WTC11 (cell line): ENCODE data around the gene WNT5B. TPM values are rescaled to one million over a fixed set of nuclear protein-coding genes. Genes with fewer than 3 reads are reported as not detected.

Experiments
- EMX1 ChIP-seq: fragments of 250-450 bp; sonication (Bioruptor Pico); IDR thresholded peaks from 2 replicates; pipeline ENCODE4 v1.8.0; 2021; ENCODE audit warnings: mild to moderate bottlenecking
- FOXK1 ChIP-seq: sonication (generic); formaldehyde crosslinking; IDR thresholded peaks from 2 replicates; pipeline ENCODE4 v1.8.0; 2022; ENCODE audit warnings: mild to moderate bottlenecking, moderate library complexity, missing genetic modification reagents
- FOXP4 ChIP-seq: sonication (generic); formaldehyde crosslinking; IDR thresholded peaks from 2 replicates; pipeline ENCODE4 v1.8.0; 2022; ENCODE audit warnings: mild to moderate bottlenecking, missing genetic modification reagents
- JAZF1 ChIP-seq: fragments of 250-450 bp; sonication (Bioruptor Pico); IDR thresholded peaks from 2 replicates; pipeline ENCODE4 v1.9.0; 2021; ENCODE audit warnings: moderate library complexity, mild to moderate bottlenecking, inconsistent platforms
- JUN ChIP-seq: sonication (generic); formaldehyde crosslinking; IDR thresholded peaks from 2 replicates; pipeline ENCODE4 v1.8.0; 2023; ENCODE audit warnings: mild to moderate bottlenecking, missing genetic modification reagents
- MYBL2 ChIP-seq: sonication (generic); formaldehyde crosslinking; IDR thresholded peaks from 2 replicates; pipeline ENCODE4 v1.8.1; 2023; ENCODE audit warnings: mild to moderate bottlenecking, moderate library complexity, missing genetic modification reagents
- NR1H2 ChIP-seq: sonication (generic); formaldehyde crosslinking; IDR thresholded peaks from 2 replicates; pipeline ENCODE4 v1.9.0; 2021; ENCODE audit warnings: mild to moderate bottlenecking, moderate library complexity, missing genetic modification reagents
- NR3C1 ChIP-seq: sonication (generic); formaldehyde crosslinking; conservative IDR thresholded peaks from 2 replicates; pipeline ENCODE4 v1.8.1; 2023; ENCODE audit warnings: low read depth, mild to moderate bottlenecking, missing genetic modification reagents
- PREB ChIP-seq: sonication (generic); formaldehyde crosslinking; IDR thresholded peaks from 2 replicates; pipeline ENCODE4 v1.8.1; 2022; ENCODE audit warnings: mild to moderate bottlenecking, missing genetic modification reagents, moderate library complexity, borderline replicate concordance
- SP1 ChIP-seq: sonication (generic); formaldehyde crosslinking; conservative IDR thresholded peaks from 2 replicates; pipeline ENCODE4 v1.8.1; 2022; ENCODE audit warnings: missing genetic modification reagents
- STAT6 ChIP-seq: sonication (generic); formaldehyde crosslinking; conservative IDR thresholded peaks from 2 replicates; pipeline ENCODE4 v1.8.1; 2023; ENCODE audit warnings: mild to moderate bottlenecking, low read depth, missing genetic modification reagents, moderate library complexity
- TEAD1 ChIP-seq: sonication (generic); formaldehyde crosslinking; IDR thresholded peaks from 2 replicates; pipeline ENCODE4 v1.8.0; 2022; ENCODE audit warnings: mild to moderate bottlenecking, missing genetic modification reagents
- TEAD4 ChIP-seq: sonication (generic); formaldehyde crosslinking; IDR thresholded peaks from 2 replicates; pipeline ENCODE4 v1.8.0; 2022; ENCODE audit warnings: mild to moderate bottlenecking, missing genetic modification reagents
- USF2 ChIP-seq: sonication (generic); formaldehyde crosslinking; IDR thresholded peaks from 2 replicates; pipeline ENCODE4 v1.8.1; 2023; ENCODE audit warnings: mild to moderate bottlenecking, missing genetic modification reagents, moderate library complexity
- ZNF121 ChIP-seq: sonication (generic); formaldehyde crosslinking; IDR thresholded peaks from 2 replicates; pipeline ENCODE4 v1.8.0; 2023; ENCODE audit warnings: missing genetic modification reagents
- ZNF423 ChIP-seq: fragments of 250-450 bp; sonication (Bioruptor Pico); IDR thresholded peaks from 2 replicates; pipeline ENCODE4 v2.1.2; 2022; ENCODE audit warnings: mild to moderate bottlenecking, moderate library complexity
- ZNF532 ChIP-seq: fragments of 250-450 bp; sonication (Bioruptor Pico); IDR thresholded peaks from 2 replicates; pipeline ENCODE4 v1.9.0; 2021; ENCODE audit warnings: mild to moderate bottlenecking, borderline replicate concordance
- ZNF671 ChIP-seq: fragments of 250-450 bp; sonication (Bioruptor Pico); IDR thresholded peaks from 2 replicates; pipeline ENCODE4 v1.8.0; 2021; ENCODE audit warnings: mild to moderate bottlenecking
- total RNA-seq: library from RNA; stranded (reverse); gene quantifications from 3 replicates; pipeline ENCODE4 v1.2.3, GENCODE V29; 2021
- TF ChIP-seq, protein P1 (sequence below): sonication (generic); formaldehyde crosslinking; IDR thresholded peaks from 2 replicates; pipeline ENCODE4 v1.8.0; 2022; ENCODE audit warnings: mild to moderate bottlenecking, missing genetic modification reagents
- TF ChIP-seq, protein P2 (sequence below): sonication (generic); formaldehyde crosslinking; IDR thresholded peaks from 2 replicates; pipeline ENCODE4 v1.8.0; 2022; ENCODE audit warnings: mild to moderate bottlenecking, missing genetic modification reagents

WNT5B gene
- total RNA-seq, 1 experiment from 2014 or later = 4.5 TPM

DNA sequence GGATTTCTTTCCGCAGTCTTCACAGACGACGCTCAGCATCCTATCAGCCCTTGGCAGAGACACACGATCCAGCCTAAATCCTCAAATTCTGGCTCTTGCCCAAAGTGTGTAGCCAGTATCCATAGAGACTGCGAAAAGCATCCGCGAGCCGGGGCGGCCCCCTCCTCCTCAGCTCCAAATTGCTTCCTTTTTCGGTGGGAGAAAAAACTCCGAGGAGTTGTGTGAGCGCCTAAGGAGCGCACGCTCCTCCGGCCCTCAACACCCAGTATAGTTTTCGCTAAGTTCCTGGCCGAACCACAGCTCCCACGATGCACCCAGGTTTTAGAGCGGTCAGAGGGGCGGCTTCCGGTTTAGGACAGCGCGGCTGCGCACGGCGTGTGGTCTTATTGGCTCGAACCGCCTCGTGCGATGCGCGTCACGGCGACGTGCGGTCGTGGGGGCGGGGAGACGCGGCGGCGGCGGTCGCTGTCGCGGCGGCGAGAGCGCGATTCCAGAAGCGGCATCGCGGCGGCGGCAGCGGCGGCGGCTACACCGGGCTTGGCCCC lies 61.6 kb downstream of the WNT5B start, which contains the start of gene ADIPOR2 (continued):
- no peak for TF ChIP-seq ZNF532
- no peak for TF ChIP-seq TEAD4
- TF ChIP-seq, protein P1, sequence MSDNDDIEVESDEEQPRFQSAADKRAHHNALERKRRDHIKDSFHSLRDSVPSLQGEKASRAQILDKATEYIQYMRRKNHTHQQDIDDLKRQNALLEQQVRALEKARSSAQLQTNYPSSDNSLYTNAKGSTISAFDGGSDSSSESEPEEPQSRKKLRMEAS = peak; percentile 70
- TF ChIP-seq ZNF671 = no peak
- TF ChIP-seq ZNF121 = no peak
- 0 out of 2 replicates have a peak, but pooled peaks have one; percentile 34 for TF ChIP-seq JUN
- TF ChIP-seq, protein P2, sequence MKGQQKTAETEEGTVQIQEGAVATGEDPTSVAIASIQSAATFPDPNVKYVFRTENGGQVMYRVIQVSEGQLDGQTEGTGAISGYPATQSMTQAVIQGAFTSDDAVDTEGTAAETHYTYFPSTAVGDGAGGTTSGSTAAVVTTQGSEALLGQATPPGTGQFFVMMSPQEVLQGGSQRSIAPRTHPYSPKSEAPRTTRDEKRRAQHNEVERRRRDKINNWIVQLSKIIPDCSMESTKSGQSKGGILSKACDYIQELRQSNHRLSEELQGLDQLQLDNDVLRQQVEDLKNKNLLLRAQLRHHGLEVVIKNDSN = peak; percentile 80; the same call in 1 of the 2 replicates
- TF ChIP-seq MYBL2 = peak; percentile 41; the same call in 1 of the 2 replicates
- TF ChIP-seq STAT6 = no peak
- TF ChIP-seq NR1H2 (CRISPR knock-in tag) = no peak
- TF ChIP-seq ZNF423 = no peak
- no peak for TF ChIP-seq JAZF1 (CRISPR knock-in tag)
- no peak for TF ChIP-seq PREB (CRISPR knock-in tag)
- TF ChIP-seq EMX1 = no peak
- no peak for TF ChIP-seq NR3C1 (CRISPR knock-in tag)
- peak; percentile 57; the same call in 1 of the 2 replicates for TF ChIP-seq TEAD1
- TF ChIP-seq FOXK1 (CRISPR knock-in tag) = peak; percentile 72; the same call in 1 of the 2 replicates
- TF ChIP-seq FOXP4 = no peak; the same call in 1 of the 2 replicates
- TF ChIP-seq SP1 = peak; percentile 96
- peak; percentile 83 for TF ChIP-seq USF2 (CRISPR knock-in tag)
